SW480 (cell line): ENCODE data around the gene PIK3R1.
"Not testable (repeated sequence)": the region's sequence is repeated elsewhere in the genome, so short reads cannot be mapped to it uniquely, and the experiment has no call there.

Source experiments
- DNase-seq: peaks from one replicate; pipeline ENCODE4 v3.0.0-alpha.2; 2016; ENCODE audit warnings: low spot score

The PIK3R1 gene

GRCh38 chr5:68226546-68227073 is 11.1 kb downstream of the PIK3R1 start:
- no peak for DNase-seq

GRCh38 chr5:68227532-68228160 is 12.1 kb downstream of the PIK3R1 start:
- DNase-seq: no peak

- DNase-seq: no peak
Observed at GRCh38 chr5:68229416-68229815, 13.9 kb downstream of the PIK3R1 start.

GRCh38 chr5:68230285-68230684 is 14.7 kb downstream of the PIK3R1 start:
- no peak for DNase-seq

- DNase-seq: no peak
Observed at GRCh38 chr5:68231414-68232076, 16.0 kb downstream of the PIK3R1 start.

GRCh38 chr5:68232277-68232676 is 16.7 kb downstream of the PIK3R1 start:
- no peak for DNase-seq

GRCh38 chr5:68233075-68233474 is 17.5 kb downstream of the PIK3R1 start:
- DNase-seq: no peak

GRCh38 chr5:68235229-68235628 is 19.7 kb downstream of the PIK3R1 start:
- DNase-seq: not testable (repeated sequence)

GRCh38 chr5:68237715-68238114 is 22.2 kb downstream of the PIK3R1 start:
- no peak for DNase-seq

- DNase-seq: no peak
Observed at GRCh38 chr5:68239487-68239886, 23.9 kb downstream of the PIK3R1 start.

- no peak for DNase-seq
Observed at GRCh38 chr5:68240202-68240601, 24.6 kb downstream of the PIK3R1 start.

GRCh38 chr5:68240771-68241170 is 25.2 kb downstream of the PIK3R1 start:
- no peak for DNase-seq

GRCh38 chr5:68242743-68243142 is 27.2 kb downstream of the PIK3R1 start:
- no peak for DNase-seq

- DNase-seq: no peak
Observed at GRCh38 chr5:68243251-68243650, 27.7 kb downstream of the PIK3R1 start.

- no peak for DNase-seq
Observed at GRCh38 chr5:68243681-68244080, 28.1 kb downstream of the PIK3R1 start.

GRCh38 chr5:68245319-68245718 is 29.8 kb downstream of the PIK3R1 start:
- DNase-seq: no peak

GRCh38 chr5:68246802-68247201 is 31.2 kb downstream of the PIK3R1 start:
- peak; percentile 4 for DNase-seq

GRCh38 chr5:68247627-68248026 is 32.1 kb downstream of the PIK3R1 start:
- no peak for DNase-seq

GRCh38 chr5:68248896-68249295 is 33.3 kb downstream of the PIK3R1 start:
- no peak for DNase-seq

- DNase-seq: no peak
Observed at GRCh38 chr5:68249520-68249919, 34.0 kb downstream of the PIK3R1 start.

GRCh38 chr5:68250661-68251298 is 35.2 kb downstream of the PIK3R1 start:
- no peak for DNase-seq

GRCh38 chr5:68251386-68251785 is 35.8 kb downstream of the PIK3R1 start:
- DNase-seq: no peak

GRCh38 chr5:68251804-68252522 is 36.4 kb downstream of the PIK3R1 start:
- DNase-seq: no peak
